GM19452 (cell line): ENCODE measurements around the gene SMCHD1.
"Not testable (repeated sequence)": the region's sequence is repeated elsewhere in the genome, so short reads cannot be mapped to it uniquely, and the experiment has no call there.

ENCODE experiments used
- ATAC-seq: cut with Tn5 transposase; IDR thresholded peaks from one replicate; pipeline ENCODE4 v1.9.1; 2021; ENCODE audit not compliant: unreplicated experiment

SMCHD1 gene

GRCh38 chr18:2809666-2810183 lies 154.2 kb downstream of the SMCHD1 start:
- ATAC-seq = not testable (repeated sequence)

- ATAC-seq = no peak
Observed at GRCh38 chr18:2811416-2811815, 155.9 kb downstream of the SMCHD1 start.

- no peak for ATAC-seq
Observed at GRCh38 chr18:2814928-2815327, 159.4 kb downstream of the SMCHD1 start.

GRCh38 chr18:2818281-2818680 lies 162.8 kb downstream of the SMCHD1 start:
- ATAC-seq = no peak

- ATAC-seq = no peak
Observed at GRCh38 chr18:2821695-2822094, 166.2 kb downstream of the SMCHD1 start.

- no peak for ATAC-seq
Observed at GRCh38 chr18:2822213-2822921, 166.8 kb downstream of the SMCHD1 start.

- ATAC-seq = no peak
Observed at GRCh38 chr18:2823202-2823601, 167.7 kb downstream of the SMCHD1 start.

- no peak for ATAC-seq
Observed at GRCh38 chr18:2823966-2824365, 168.4 kb downstream of the SMCHD1 start.

GRCh38 chr18:2824865-2825264 lies 169.3 kb downstream of the SMCHD1 start:
- ATAC-seq = no peak

GRCh38 chr18:2825613-2826175 lies 170.2 kb downstream of the SMCHD1 start:
- ATAC-seq = no peak

- ATAC-seq = no peak
Observed at GRCh38 chr18:2826581-2826980, 171.1 kb downstream of the SMCHD1 start.

- no peak for ATAC-seq
Observed at GRCh38 chr18:2827061-2827460, 171.5 kb downstream of the SMCHD1 start.

GRCh38 chr18:2836118-2836517 lies 180.6 kb downstream of the SMCHD1 start:
- ATAC-seq = not testable (repeated sequence)

GRCh38 chr18:2837290-2837689 lies 181.8 kb downstream of the SMCHD1 start:
- ATAC-seq = not testable (repeated sequence)

GRCh38 chr18:2839202-2839601 lies 183.7 kb downstream of the SMCHD1 start:
- ATAC-seq = no peak

GRCh38 chr18:2840521-2840920 lies 185.0 kb downstream of the SMCHD1 start:
- ATAC-seq = no peak

- ATAC-seq = no peak
Observed at GRCh38 chr18:2843146-2843545, 187.6 kb downstream of the SMCHD1 start.

GRCh38 chr18:2845172-2845571 lies 189.6 kb downstream of the SMCHD1 start:
- ATAC-seq = no peak

- no peak for ATAC-seq
Observed at GRCh38 chr18:2846636-2847316, 191.2 kb downstream of the SMCHD1 start, which contains the start of gene EMILIN2. TSS of gene EMILIN2 (plus strand) at chr18:2847006. CDS start at chr18:2847189, 183 bp downstream.

- no peak for ATAC-seq
Observed at GRCh38 chr18:2847317-2848246, 192.1 kb downstream of the SMCHD1 start.
